K562 (cell line): ENCODE data around the gene TPX2. TPM values are rescaled to one million over a fixed set of nuclear protein-coding genes. Genes with fewer than 3 reads are reported as not detected.

ENCODE experiments used
- E2F8 ChIP-seq: fragments of 450-650 bp; IDR thresholded peaks from 2 replicates; pipeline ENCODE4 v1.7.1; 2018; ENCODE audit warnings: mild to moderate bottlenecking, low read depth; ENCODE audit not compliant: partially characterized antibody
- EZH2 ChIP-seq: IDR thresholded peaks from 2 replicates; pipeline ENCODE4 v1.6.1; 2012; ENCODE audit warnings: low read depth, mild to moderate bottlenecking, inconsistent platforms, low read length, borderline replicate concordance
- FOXK2 ChIP-seq, 2 experiments: fragments of 450-650 bp; IDR thresholded peaks in 1 of 2; conservative IDR thresholded peaks in 1 of 2; 2 replicates each; pipeline ENCODE4 v1.6.1; 2016; ENCODE audit warnings: low read depth in 2 of 2, mild to moderate bottlenecking in 1 of 2
- GABPB2 ChIP-seq: fragments of 250-450 bp; sonication (Bioruptor Pico); conservative IDR thresholded peaks from 2 replicates; pipeline ENCODE4 v1.5.1; 2021; ENCODE audit warnings: mild to moderate bottlenecking
- GMEB1 ChIP-seq: fragments of 250-450 bp; sonication (Bioruptor Pico); IDR thresholded peaks from 2 replicates; pipeline ENCODE4 v1.4.0; 2020; ENCODE audit warnings: mild to moderate bottlenecking
- IFI16 ChIP-seq: fragments of 250-450 bp; sonication (Bioruptor Pico); IDR thresholded peaks from 2 replicates; pipeline ENCODE4 v2.1.2; 2022; ENCODE audit warnings: mild to moderate bottlenecking, inconsistent platforms
- IRF9 ChIP-seq: fragments of 450-650 bp; IDR thresholded peaks from 2 replicates; pipeline ENCODE4 v1.6.1; 2016; ENCODE audit warnings: missing biosample characterization, missing genetic modification characterization
- MLLT1 ChIP-seq, 2 experiments: fragments of 450-650 bp; IDR thresholded peaks; 2 replicates each; pipeline ENCODE4 v1.6.1; 2016
- NRF1 ChIP-seq, 2 experiments: fragments of 450-650 bp; IDR thresholded peaks in 1 of 2; conservative IDR thresholded peaks in 1 of 2; 2 replicates each; pipeline ENCODE4 v1.6.1; 2014; ENCODE audit warnings: mild to moderate bottlenecking in 2 of 2
- PRDM10 ChIP-seq: fragments of 450-650 bp; IDR thresholded peaks from 2 replicates; pipeline ENCODE4 v1.6.1; 2018; ENCODE audit not compliant: partially characterized antibody
- PRPF4 ChIP-seq: fragments of 200-400 bp; formaldehyde crosslinking; IDR thresholded peaks from one replicate; pipeline ENCODE4 v1.6.1; 2017; ENCODE audit warnings: low read length, low read depth, mild to moderate bottlenecking; ENCODE audit not compliant: insufficient read depth, poor library complexity, severe bottlenecking
- PURB ChIP-seq: sonication (generic); formaldehyde crosslinking; IDR thresholded peaks from 2 replicates; pipeline ENCODE4 v1.9.0; 2021; ENCODE audit warnings: low read depth, mild to moderate bottlenecking, missing genetic modification reagents
- SIN3B ChIP-seq: fragments of 450-650 bp; IDR thresholded peaks from 2 replicates; pipeline ENCODE4 v1.6.1; 2017; ENCODE audit warnings: low read depth, mild to moderate bottlenecking, moderate library complexity
- SRSF9 ChIP-seq: fragments of 200-400 bp; formaldehyde crosslinking; IDR thresholded peaks from 2 replicates; pipeline ENCODE4 v1.6.1; 2017; ENCODE audit warnings: low read depth, low read length, borderline replicate concordance
- ZFP36 ChIP-seq: fragments of 150-350 bp; IDR thresholded peaks from 2 replicates; pipeline ENCODE4 v1.6.1; 2018; ENCODE audit warnings: low read length, low read depth; ENCODE audit not compliant: partially characterized antibody
- ZNF384 ChIP-seq: IDR thresholded peaks from 2 replicates; pipeline ENCODE4 v1.6.1; 2012; ENCODE audit warnings: low read depth, low read length, improper control_type of control experiment
- polyA plus RNA-seq, 8 experiments: library from polyadenylated mRNA; depleted of rRNA in 4 of 8; stranded (reverse) in 5 of 8; unstranded in 3 of 8; fragments of >200 nt; fragmentation: Nextera tagmentation in 2 of 8; fragmentation: Illumina TruSeq in 1 of 8; extraction: Ambion mirVana in 2 of 8; extraction: Trizol in 1 of 8; gene quantifications; 2 replicates each; pipeline versions ENCODE4 v1.2.1 to v1.2.3, GENCODE V29; 2011 to 2014; ENCODE audit warnings: inconsistent platforms in 1 of 8, missing spikeins in 1 of 8
- total RNA-seq, 7 experiments: library from RNA; depleted of rRNA in 6 of 7; stranded (reverse); fragments of >200 nt in 6 of 7; fragmentation: Illumina TruSeq in 2 of 7; extraction: Trizol in 2 of 7; gene quantifications; 2 replicates each; pipeline versions ENCODE4 v1.2.1 to v1.2.3, GENCODE V29; 2011 to 2021; ENCODE audit warnings: low replicate concordance in 1 of 7

Gene TPX2
- total and polyA plus RNA-seq, 9 of the 15 experiments (the other 6 are each of a cell fraction or from before 2014, with no cell fraction given), result 48.0 to 241 (median 133) TPM

GRCh38 chr20:31723319-31724078, 15.6 kb upstream of the TPX2 start (continued):
- TF ChIP-seq E2F8 (peak; percentile 90), IRF9 (tag) (no peak), GABPB2 (CRISPR knock-in tag) (no peak), PRDM10 (peak; percentile 22), SRSF9 (no peak), NRF1 (conservative IDR thresholded peaks at IDR 0.05 in 1 of 2, IDR thresholded peaks at IDR 0.05 in 1 of 2) (peak; percentile 67 to 76), FOXK2 (conservative IDR thresholded peaks at IDR 0.05 in 1 of 2, IDR thresholded peaks at IDR 0.05 in 1 of 2; ENCODE audit: low read depth in 2 of 2) (no peak; a peak in 1 of 4 replicates), EZH2 (no peak), IFI16 (CRISPR knock-in tag) (no peak), MLLT1 (IDR thresholded peaks at IDR 0.05) (no peak; a peak in 1 of 4 replicates), PRPF4 (no peak), ZFP36 (no peak), GMEB1 (CRISPR knock-in tag) (peak; percentile 91), ZNF384 (no peak), SIN3B (peak; percentile 25; the same call in 1 of the 2 replicates), PURB (no peak)
